HG02973 (cell line): ENCODE results near the gene TPD52L2.
"Not testable (repeated sequence)": the region's sequence is repeated elsewhere in the genome, so short reads cannot be mapped to it uniquely, and the experiment has no call there.

Source experiments
- ATAC-seq: cut with Tn5 transposase; IDR thresholded peaks from one replicate; pipeline ENCODE4 v1.9.1; 2021; ENCODE audit warnings: moderate library complexity; ENCODE audit not compliant: unreplicated experiment

TPD52L2 gene

DNA sequence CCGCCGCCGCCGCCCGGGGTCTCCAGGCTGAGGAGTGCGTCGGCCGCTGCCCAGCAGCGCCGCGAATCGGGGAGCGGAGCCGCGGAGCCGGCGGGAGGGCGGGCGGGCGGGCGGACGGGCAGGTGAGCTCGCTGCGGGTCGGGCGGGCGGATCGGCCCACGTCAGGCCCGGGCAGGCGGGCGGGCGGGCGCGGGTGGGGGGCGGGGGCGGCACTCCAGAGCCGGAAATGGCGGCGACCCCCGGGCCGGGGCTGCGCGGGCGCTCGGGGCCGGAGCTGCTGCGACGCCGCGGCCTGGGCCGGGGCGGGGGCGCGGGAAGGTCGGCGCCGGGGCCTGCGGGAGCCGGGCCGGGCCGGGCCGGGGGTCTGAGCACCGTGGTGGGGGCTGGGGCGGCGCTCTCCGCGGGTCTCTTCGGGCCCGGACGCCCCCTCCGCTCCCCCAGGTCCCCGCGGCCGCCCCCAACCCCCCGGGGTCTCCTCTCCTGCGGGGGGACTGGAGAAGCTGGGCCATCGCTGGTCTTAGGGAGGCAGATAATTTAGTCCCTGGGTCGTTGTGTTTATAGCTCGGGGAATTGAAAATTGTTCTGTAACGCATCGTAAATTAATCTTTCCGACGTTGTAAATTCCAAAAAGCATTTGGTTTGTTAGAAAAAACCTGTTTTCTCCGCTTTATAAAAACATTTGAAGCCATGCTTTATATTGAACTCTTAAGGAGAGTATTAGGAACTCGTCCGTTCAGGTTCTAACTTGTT, 30.3 kb downstream of the TPD52L2 start:
- ATAC-seq, result peak; percentile 3

DNA sequence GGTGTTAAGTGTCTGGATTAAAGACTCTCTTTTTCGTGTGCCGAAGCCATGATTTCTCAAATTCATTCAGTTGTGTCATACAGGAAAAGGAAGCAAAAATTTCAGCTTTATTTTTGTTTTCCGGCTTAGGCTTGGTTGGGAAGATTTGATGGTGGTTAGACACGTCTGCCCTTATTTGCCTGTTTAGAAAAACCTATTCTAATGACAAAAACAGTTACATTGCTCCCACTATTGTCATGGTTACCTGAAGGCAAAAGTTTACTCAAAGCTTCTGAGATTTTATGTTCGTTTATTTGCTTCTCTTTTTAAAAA, 30.8 kb downstream of the TPD52L2 start:
- no peak for ATAC-seq

DNA sequence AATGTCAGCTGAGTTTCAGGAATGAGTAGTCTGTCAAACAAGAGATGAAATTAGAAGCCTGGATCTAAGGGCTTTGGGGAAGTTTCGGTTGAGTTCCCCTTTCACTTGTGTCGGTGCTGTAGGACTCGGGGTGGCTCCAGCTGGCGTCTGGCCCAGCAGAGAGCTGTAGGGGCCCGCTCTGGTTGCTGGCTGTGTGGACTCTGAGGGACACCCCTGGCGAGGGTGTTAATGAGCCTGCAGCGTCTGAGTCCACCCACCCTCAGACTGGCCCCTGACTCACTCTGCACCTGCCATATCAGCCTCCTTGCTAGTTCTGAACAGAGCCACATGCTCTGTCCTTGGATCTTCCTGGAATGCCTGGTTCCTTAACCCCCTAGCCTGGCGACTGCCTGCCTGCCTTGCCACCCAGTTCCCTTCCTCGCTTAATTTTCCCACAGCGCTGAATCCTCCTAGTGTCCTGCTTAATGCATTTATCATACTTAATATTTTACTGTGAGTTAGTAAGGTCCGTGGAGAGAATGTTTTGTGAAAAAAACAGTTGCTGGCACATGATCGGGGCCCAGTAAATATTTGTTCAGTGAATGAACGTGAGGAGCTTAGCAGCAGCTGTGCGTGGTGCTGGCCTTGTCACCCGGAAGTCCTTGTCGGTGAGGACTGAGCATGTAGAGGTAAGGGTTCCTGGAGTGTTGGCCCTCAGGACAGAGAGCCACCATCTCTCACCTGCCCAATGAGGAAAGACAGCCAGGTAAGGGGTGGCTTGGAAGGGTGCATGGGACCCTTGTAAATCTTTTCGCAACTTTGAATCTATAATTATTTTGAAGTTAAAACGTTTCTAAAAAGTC, 31.4 kb downstream of the TPD52L2 start:
- ATAC-seq, result no peak

DNA sequence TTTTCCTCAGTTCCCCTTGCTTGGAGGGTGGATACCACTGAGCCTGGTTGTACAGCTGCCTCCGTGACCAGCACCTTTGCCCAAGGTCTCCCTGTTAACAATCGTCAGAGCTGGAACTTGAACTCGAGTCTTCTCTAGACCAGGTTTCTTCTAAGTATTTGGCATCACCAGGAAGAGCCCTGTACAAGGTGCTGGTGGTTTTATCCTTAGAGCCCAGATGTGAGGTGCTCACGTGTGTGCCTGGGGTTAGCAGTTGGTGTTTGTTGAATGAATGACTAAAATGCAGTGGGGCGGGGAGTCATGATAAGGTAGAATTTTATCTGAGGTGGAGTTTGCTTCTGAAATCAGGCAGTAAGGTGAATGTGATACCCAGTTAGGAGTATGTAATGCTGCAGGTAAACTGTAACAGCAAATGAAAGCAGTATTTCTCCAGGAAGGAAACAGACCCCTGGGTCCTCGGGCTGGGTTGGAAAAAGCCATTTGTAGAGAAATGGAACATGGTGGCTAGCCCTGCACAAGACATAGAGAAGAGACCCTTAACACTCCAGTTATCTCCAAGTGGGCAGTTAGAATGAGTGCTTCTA, 33.0 kb downstream of the TPD52L2 start:
- ATAC-seq, result no peak

DNA sequence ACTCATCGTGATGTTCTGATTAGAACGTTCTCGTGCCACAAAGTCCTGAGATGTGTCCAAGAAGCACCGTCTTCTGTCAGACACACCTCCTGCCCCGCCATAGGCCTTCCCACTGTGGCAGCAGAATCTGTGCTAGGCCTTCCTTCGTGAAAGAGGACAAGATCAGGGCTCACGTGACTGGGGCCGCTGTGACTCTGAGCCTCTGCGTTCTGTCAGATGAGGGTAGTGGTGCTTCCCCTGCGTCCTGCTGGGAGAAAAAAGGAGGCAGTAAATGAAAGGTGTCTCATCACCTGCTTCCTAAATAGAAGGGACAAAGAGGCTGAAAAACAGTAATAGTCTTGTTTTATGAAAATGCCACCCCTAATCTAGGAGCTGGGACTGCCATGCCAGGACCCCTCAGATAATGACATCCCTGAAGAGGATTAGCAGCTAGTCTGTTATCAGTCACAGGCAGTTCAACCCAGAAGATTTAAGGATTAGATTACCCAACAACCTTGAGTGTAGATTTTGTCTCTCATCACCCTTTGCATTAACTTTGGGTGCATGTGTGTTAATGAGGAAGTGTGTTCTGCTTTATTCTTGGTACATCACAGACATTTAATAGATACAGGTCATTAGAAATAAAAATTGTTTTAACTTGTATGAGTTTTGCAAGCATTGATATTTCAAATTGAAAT, 34.0 kb downstream of the TPD52L2 start:
- ATAC-seq, result no peak

DNA sequence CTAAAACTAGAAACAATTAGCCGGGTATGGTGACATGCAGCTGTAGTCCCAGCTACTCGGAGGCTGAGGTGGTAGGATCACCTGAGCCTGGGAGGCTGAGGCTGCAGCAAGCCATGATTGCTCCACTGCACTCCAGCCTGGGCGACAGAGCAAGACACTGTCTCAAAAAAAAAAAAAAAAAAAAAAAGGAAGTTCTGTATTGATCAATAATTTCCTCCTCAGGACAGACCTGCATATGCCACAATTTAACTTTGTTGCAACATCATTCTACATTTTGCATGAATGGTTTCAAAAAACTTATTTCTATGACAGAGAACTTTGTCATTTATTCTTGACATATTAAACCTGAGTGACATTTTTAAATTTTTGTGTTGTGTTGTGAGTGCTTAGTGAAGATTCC, 35.3 kb downstream of the TPD52L2 start:
- no peak for ATAC-seq

DNA sequence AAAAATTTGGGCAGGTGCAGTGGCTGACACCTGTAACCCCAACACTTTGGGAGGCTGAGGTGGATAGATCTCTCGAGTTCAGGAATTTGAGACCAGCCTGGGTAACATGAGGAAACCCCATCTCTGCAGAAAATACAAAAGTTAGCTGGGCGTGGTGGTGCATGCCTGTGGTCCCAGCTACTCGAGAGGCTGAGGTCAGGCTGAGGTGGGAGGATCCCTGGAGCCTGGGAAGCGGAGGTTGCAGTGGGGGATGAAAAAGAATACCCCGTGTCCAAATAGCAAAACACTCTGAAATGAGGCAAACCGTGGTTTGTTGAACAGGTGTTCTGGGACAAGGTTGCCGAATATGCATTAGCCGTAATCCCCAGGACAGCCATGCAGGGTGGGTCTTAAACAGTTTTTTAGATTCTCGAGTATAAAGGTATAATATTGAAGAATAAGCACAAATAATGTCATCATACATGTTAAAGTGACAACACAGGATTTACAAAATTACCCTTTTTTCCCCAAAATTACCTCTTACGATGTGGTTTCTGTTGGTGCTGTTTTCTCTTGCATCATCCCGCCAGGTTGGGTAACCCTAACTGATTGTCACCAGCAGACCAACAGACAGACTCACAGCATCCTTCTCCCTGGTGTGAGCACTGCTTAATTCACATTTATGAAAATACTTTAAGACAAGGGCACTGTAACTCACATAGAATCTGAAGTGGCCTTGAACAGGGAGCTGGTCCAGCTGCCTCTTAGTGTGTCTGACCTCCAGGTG, 38.9 kb downstream of the TPD52L2 start:
- ATAC-seq, result no peak

DNA sequence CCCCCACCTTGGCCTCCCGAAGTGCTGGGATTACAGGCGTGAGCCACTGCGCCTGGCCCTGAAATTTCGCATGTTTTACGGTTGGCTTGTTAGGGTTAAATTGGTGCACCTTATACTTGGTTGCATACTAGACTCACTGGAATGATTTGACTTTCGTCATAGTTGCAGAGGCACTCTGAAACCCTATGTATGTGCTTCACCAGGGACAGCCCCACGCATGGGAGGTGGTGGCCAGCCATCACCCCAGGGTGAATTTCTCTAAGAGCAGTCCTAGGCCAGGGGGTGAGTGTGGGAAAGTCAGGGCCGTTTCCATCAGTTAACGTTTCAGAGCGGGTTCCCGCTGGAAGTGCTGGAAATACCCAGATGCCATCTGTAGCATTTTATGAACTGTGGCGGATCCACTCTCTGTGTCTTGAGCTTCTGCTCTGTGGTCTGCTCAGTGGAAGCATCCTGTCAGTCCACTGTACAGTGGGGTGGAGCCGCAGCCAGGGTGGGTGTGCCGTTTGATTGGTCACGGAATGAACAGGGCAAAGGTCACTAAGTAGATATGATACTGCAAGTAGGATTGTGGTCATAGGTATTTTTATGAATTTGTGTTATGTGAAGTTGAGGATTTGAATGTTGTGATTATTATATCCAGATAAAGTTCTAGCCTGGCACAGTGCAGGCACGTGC, 43.1 kb downstream of the TPD52L2 start:
- no peak for ATAC-seq

DNA sequence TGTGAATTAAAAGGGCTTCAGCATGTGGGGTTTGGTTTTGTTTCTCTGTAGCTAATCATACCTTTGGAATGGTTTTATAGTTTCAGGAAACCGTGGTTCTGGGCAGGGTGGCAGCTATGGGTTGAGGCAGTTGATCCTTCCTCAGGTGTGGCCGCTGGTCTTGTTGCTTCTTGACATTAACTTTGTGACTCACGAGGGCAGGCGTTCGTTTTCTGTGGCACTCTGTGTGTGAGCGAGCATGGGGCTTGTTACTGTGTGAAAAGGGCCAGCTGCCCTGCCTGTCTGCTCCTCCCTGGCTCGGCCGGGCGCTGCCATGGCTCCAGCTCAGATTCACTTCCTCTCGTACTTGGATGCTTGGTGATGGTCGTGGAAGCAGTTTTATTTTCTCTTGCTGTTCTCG, 46.1 kb downstream of the TPD52L2 start:
- ATAC-seq, result no peak

DNA sequence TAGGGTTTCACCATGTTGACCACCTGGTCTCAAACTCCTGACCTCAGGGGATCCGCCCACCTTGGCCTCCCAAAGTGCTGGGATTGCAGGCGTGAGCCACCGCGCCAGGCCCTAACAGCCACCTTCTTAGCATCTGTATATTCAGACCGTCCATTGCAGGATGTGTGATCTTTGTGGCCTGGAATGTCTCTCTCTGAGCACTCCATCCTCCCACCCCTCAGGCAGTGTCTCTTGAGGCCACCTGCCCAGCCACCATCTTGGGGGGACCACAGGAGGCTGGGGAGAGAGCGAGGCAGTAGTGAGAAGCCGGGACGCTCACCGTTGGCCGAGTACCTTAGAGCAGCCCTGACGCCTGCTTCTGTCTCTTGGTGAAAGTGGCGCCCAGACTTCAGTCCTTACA, 48.7 kb downstream of the TPD52L2 start:
- ATAC-seq, result no peak

DNA sequence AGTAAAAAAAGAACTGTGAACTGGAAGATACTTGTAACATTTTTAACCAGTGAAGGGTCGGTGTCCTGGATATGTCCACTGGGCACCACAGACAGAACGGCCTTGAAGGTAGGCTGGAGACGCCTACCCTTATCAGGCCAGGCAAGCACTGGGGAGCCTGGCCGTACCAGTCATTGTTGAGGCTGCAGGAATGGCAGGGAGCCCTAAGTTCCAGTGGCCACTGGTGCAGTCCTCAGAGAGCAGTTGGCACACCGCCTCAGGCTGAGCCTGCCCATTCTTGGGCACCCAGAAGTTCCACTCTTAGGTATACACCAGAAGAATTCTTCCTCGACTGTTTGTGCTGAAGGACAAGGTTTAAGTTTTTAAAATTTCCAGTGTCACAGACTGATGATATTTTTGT, 50.4 kb downstream of the TPD52L2 start:
- ATAC-seq, result no peak

DNA sequence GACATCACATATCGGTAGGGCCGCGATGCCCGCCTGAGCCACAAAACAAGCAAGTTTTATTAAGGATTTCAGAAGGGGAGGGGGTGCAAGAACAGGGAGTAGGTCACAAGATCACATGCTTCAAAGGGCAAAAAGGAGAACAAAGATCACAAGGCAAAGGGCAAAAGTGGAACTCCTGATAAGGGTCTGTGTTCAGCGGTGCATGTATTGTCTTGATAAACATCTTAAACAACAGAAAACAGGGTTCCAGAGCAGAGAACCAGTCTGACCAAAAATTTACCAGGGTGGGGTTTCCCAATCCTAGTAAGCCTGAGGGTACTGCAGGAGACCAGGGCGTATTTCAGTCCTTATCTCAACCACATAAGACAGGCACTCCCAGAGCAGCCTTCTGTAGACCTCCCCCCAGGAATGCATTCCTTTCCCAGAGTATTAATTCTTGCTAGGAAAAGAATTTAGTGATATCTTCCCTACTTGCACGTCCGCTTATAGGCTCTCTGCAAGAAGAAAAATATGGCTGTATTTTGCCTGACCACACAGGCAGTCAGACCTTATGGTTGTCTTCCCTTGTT, 51.4 kb downstream of the TPD52L2 start:
- not testable (repeated sequence) for ATAC-seq

DNA sequence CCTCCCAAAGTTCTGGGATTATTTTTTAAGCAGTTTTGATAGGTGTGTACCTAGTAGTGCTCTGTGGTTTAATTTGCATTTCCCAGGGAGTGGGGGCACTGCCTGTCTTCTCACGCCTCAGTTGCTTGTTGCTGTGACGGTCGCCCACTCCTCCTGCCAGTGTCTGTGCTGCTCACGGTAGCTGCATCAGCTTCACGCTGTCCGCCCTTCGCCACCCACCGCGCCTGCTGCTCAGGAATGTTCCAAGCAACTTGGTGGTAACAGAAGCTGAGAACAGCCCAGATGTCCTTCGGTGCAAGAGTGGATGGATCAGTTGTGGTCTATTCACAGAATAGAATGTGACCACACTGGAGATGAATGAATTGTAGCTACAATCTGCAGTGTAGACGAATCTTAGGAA, 52.7 kb downstream of the TPD52L2 start:
- ATAC-seq, result no peak

DNA sequence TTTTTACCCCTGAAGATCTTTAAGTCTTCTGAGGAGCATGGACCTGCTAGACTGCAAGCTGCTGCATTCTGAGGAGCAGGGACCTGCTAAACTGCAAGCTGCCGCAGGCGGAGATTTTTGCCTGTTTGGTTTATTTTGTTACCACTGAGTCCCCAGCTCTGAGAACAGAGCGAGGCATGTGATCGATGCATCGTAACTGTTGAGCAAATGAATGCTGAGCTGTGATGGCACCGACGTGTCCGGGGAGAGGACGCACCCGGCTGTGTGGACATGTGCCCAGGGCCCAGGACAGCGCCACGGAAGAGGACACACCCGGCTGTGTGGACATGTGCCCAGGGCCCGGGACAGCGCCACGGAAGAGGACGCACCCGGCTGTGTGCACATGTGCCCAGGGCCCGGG, 54.1 kb downstream of the TPD52L2 start:
- ATAC-seq, result no peak

DNA sequence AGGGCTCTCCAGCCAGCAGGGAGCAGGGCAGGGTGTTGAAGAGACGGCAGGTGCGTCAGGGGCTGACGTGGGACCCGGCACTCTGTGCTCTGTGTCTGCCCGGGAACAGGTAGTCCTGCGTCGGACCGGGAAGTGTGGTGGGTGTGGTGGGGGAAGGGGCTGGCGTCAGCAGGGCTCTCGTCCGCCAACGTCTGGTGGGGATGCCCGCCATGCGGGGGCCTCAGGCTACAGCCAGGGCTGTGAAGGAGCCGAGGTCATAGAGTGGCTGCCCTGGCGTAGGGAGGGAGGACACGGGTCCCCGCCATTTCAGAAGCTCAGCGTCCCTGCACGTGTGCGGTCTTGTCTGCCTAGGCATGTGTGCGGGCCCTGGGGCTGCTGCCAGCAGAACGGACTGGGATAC, 55.2 kb downstream of the TPD52L2 start:
- ATAC-seq, result no peak

DNA sequence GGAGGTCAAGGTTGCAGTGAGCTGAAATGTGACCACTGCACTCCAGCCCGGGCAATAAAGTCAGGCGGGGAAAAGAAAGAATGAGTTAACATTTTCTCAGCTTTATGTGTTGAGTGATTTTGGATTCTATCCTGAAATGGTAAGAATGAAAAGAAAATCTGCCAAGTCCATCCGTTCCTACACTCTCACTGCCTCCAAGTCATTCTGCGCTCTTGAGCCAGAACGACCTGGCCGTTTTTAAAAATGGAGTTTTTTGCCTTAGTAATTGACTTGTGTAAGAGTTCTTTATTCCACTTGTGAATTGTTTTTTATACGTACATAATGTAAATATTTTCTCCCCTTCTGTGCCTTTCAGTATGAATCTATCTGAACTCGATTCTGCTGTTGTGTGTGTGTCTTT, 58.6 kb downstream of the TPD52L2 start:
- ATAC-seq, result no peak

DNA sequence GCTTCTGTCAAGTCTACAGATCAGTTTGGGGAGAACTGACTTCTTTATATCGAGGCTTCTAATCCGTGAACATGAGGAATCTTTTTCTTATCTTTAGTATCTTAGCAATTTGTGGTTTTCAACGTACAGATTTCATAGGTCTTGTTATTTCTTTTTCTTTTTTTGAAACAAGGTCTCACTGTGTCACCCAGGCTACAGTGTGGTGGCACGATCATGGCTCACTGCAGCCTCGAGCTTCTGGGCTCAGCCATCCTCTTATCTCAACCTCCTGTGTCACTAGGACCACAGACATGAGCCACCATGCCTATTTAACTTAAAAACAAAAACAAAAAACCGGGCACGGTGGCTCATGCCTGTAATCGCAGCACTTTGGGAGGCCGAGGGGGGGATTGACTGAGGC, 59.2 kb downstream of the TPD52L2 start:
- ATAC-seq, result no peak

DNA sequence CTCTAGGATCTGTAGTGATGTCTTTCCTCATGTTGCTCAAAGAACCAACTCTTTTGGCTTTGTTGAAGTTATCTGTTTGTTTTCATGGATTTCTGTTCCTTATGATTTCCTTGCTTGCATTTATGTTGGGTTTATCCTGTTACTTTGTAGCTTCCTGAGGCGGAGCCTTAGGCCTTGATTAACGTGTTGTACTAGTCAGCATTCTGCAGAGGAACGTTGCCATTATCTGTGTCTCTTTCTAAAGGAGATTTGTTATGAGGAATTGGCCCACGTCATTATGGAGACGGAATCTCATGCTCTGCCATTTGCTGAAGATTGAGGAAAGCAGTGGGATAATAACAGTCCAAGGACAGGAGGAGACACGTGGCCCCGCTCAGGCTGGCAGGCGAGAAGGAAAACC, 61.2 kb downstream of the TPD52L2 start:
- no peak for ATAC-seq

DNA sequence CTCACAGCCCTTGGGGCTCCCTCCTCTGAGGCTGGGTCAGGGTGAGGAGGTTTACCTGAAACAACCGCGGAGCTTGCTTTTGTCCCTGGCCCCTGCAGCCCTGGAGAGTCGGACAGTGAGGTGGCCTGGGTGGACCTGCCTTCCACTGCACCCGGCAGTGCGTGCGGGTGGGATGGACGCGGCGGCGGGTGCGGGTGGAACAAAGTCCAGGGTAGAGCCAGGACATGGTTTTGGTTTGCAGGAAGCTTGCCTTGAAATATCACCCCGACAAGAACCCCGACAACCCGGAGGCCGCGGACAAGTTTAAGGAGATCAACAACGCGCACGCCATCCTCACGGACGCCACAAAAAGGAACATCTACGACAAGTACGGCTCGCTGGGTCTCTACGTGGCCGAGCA, 64.0 kb downstream of the TPD52L2 start:
- no peak for ATAC-seq

DNA sequence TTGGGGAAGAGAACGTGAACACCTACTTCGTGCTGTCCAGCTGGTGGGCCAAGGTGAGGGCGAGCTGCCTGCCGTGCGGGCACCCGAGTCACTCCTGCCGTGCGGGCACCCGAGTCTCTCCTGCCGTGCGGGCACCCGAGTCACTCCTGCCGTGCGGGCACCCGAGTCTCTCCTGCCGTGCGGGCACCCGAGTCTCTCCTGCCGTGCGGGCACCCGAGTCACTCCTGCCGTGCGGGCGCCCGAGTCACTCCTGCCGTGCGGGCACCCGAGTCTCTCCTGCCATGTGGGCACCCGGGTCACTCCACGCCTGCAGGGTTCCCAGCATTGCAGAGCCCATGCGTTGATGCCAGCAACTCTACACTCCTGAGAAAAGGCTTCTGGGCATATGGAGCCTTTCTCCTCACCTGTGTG, 64.4 kb downstream of the TPD52L2 start:
- not testable (repeated sequence) for ATAC-seq
